HG03108 (cell line): Measurements from ENCODE around the gene DDIT3.
"Not testable (repeated sequence)": the region's sequence is repeated elsewhere in the genome, so short reads cannot be mapped to it uniquely, and the experiment has no call there.

Source experiments
- ATAC-seq: cut with Tn5 transposase; IDR thresholded peaks from one replicate; pipeline ENCODE4 v1.9.1; 2021; ENCODE audit warnings: moderate library complexity; ENCODE audit not compliant: unreplicated experiment

DDIT3 gene

DNA sequence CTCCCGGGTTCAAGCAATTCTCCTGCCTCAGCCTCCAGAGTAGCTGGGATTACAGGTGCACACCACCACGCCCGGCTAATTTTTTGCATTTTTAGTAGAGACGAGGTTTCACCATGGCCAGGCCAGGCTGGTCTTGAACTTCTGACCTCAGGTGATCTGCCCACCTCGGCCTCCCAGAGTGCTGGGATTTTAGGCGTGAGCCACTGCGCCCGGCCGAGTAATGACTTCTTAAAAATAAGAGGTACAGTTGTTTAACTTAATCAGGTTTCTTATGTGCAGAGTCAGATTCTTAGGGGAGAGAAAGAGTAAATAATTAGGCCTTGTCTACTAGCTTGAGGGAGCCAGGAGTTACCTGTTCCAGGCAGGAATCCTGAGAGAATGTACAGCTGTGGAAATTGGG lies 6.1 kb downstream of the DDIT3 start:
- ATAC-seq: not testable (repeated sequence)

DNA sequence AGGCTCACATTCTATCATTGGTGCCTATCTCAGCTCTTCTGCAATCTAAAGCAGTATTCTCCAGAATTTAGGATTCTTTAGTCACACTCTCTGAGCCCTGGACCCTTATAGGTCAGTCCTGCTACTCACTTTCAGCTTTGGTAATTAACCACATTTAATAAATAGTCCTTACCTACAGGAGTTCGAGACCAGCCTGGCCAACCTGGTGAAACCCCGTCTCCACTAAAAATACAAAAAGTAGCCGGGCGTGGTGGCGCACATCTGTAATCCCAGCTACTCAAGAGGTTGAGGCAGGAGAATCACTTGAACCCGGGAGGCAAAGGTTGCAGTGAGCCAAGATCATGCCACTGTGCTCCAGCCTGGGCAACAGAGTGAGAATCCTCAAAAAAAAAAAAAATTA lies 6.6 kb downstream of the DDIT3 start:
- ATAC-seq: not testable (repeated sequence)

DNA sequence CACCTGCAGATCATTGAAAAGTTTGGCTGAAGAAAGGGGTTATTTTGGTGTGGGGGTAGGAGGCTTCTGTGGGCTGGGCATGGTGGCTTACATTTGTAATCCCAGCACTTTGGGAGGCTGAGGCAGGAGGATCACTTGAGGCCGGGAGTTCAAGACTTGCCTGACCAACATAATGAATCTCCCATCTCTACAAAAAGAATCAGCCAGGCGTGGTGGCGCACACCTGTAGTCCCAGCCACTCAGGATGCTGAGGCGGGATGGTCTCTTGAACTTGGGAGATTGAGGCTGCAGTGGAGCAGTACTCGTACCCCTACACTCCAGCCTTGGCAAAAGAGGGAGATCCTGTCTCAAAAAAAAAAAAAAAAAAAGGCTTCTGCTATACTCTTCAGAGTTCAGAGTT lies 7.0 kb downstream of the DDIT3 start:
- no peak for ATAC-seq

DNA sequence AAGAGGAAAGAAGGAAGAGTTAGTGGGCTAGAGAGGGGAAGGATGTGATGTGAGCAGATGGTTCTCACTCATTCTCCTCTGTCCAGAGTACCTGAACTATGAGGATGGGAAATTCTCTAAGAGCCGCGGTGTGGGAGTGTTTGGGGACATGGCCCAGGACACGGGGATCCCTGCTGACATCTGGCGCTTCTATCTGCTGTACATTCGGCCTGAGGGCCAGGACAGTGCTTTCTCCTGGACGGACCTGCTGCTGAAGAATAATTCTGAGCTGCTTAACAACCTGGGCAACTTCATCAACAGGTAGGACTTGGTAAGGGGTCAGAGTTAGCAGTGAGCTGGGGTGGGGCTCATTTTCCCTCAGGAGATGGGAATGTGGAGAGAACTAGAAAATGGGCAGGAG lies 7.6 kb downstream of the DDIT3 start:
- no peak for ATAC-seq

DNA sequence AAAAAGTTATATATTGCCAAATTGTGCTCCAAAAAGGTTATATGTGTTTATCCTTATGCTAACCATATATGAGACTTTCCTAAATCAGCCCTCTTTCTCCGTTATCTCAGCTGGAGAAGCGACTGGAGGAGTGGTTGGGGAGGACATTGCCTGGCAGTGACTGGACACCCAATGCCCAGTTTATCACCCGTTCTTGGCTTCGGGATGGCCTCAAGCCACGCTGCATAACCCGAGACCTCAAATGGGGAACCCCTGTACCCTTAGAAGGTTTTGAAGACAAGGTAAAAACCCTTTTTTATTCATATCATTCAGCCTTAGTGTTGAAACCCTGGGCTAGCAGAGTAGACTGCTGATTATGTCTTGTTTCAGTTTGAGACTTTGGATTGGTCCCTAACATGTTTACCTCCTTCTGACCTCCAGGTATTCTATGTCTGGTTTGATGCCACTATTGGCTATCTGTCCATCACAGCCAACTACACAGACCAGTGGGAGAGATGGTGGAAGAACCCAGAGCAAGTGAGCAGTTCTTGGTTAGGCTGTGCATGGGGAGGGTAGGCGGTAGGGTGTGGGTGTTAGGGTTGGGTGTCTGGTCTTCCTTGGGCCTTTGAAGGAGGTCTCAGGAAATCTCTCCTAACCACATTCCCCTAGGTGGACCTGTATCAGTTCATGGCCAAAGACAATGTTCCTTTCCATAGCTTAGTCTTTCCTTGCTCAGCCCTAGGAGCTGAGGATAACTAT lies 8.6 kb downstream of the DDIT3 start:
- ATAC-seq: no peak

DNA sequence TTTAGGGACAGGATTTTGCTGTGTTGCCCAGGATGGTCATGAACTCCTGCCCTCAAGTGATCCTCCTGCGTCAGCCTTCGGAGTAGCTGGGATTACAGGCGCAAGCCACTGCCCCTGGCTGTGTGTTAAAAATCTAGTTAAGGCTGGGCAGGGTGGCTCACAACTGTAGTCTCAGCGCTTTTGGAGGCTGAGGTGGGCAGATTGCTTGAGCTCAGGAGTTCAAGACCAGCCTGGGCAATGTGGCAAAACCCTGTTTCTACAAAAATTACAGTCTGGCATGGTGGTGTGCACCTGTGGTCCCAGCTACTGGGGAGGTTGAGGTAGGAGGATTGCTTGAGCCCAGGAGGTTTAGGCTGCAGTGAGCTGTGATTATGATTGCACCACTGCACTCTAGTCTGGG lies 9.2 kb downstream of the DDIT3 start:
- ATAC-seq: no peak

DNA sequence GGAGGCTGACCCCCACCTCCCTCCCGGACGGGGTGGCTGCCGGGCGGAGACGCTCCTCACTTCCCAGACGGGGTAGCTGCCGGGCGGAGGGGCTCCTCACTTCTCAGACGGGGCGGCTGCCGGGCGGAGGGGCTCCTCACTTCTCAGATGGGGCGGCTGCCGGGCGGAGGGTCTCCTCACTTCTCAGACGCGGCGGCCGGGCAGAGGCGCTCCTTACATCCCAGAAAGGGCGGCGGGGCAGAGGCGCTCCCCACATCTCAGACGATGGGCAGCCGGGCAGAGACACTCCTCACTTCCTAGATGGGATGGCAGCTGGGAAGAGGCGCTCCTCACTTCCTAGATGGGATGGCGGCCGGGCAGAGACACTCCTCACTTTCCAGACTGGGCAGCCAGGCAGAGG lies 12.5 kb downstream of the DDIT3 start:
- not testable (repeated sequence) for ATAC-seq

DNA sequence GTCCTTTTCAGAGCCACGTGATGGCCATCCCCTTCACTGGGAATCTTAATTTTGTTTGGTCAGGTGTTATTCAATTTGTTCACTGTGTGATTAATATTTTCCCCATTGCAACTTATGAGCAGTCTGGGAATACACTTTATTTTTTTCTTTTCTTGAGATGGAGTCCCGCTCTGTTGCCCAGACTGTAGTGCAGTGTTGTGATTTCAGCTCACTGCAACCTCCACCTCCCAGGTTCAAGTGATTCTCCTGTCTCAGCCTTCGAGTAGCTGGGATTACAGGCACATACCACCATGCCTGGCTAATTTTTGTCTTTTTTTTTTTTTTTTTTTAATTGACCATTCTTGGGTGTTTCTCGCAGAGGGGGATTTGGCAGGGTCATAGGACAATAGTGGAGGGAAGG lies 13.8 kb downstream of the DDIT3 start:
- ATAC-seq: not testable (repeated sequence)

DNA sequence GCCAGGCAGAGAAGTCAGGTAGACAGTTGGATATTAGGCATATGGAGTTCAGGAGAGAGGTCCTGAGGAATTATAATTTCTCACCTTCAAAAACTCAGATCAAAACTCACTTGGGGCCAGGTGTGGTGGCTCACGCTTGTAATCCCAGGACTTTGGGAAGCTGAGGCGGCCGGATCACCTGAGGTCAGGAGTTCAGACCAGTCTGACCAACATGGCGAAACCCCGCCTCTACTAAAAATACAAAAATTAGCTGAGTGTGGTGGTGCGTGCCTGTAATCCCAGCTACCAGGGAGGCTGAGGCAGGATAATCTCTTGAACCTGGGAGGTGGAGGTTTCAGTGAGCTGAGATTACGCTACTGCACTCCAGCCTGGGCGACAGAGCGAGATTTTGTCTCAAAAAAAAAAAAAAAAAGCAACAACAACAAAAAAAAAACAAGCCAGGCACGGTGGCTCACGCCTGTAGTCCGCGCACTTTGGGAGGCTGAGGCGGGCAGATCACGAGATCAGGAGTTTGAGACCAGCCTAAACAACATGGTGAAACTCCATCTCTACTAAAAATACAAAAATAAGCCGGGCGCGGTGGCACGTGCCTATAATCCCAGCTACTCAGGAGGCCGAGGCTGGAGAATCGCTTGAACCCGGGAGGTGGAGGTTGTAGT lies 17.9 kb downstream of the DDIT3 start:
- ATAC-seq: not testable (repeated sequence)

DNA sequence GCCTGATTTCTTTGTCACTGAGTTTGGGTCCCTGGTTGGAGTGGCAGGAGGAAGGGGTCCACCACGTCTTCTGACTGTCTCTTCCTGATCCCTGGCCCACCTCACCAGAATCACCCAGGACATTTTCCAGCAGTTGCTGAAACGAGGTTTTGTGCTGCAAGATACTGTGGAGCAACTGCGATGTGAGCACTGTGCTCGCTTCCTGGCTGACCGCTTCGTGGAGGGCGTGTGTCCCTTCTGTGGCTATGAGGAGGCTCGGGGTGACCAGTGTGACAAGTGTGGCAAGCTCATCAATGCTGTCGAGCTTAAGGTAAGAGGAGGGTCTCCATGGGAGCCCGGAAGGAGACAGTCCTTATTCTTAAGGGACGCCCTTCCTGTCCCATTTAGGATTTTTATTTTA lies 20.1 kb downstream of the DDIT3 start:
- ATAC-seq: no peak

DNA sequence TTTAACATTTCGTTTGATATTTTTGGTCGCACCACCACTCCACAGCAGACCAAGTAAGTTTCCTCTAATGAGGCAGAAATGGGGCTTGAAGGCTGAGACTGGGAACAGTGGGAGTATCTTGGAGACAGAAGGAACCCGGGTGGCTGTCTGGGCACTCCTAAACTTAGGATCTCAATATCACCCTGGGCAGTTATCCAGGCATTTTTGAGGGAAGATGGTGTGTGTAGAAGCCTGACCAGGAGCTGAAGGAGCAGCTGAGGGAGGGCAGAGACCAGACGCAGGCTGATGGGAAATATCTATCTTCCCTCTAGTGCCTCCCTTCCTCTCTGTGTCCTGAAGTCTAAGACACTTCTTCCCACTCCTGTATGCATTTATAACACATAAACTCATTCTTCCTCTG lies 21.7 kb downstream of the DDIT3 start:
- ATAC-seq: no peak

DNA sequence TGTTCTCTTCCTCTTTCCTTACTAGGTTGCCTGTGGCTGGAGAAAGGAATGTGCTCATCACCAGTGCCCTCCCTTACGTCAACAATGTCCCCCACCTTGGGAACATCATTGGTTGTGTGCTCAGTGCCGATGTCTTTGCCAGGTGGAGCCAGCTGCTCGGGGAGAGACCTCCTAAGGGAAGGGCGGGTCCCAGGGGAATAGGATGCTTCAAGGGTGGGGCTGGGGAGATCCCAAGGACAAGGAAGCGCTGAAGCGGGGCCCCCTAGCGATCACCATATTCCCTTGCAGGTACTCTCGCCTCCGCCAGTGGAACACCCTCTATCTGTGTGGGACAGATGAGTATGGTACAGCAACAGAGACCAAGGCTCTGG lies 22.2 kb downstream of the DDIT3 start:
- ATAC-seq: no peak

DNA sequence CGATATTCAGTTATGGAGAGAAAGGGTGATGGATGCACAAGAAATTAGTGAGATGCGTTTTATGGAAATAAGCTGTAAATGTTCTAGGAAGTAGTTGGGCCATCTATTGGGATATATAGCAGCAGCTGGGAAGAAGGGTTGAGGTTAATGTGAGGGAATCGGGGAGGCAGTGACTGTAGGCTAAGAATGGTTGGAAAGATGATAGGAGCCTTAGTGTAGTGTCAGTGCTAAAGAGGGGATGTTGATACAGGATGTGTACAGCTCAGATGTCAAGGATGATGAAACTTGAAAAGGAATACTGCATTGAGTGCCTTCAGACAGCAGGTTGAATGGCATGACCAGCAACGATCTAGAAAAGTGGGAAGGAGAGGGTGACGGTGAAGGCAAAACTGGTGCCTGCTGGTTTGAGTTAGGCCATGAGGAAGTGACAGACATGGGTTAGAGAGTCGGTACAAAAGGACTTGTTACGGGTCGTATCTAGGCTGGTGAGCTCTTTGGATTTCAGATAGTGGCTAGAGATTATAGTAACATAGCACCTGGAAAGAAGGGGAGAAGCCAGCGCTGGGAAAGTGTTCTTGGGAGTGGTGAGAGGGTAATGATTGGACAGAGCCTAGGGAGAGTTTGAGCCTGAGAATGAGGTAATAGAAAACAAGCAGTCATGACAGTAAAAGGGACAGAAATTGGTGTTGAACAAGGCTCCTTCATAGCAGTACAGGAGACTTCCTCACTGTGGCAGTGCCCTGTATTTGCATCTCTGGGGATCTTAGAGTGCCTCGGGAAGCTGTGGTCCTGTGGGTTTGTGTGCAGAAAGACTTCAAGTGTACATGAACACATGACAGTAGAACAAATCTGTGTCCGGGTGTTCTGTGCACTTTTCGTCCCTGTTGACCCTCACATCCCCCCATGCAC lies 22.8 kb downstream of the DDIT3 start:
- ATAC-seq: no peak

DNA sequence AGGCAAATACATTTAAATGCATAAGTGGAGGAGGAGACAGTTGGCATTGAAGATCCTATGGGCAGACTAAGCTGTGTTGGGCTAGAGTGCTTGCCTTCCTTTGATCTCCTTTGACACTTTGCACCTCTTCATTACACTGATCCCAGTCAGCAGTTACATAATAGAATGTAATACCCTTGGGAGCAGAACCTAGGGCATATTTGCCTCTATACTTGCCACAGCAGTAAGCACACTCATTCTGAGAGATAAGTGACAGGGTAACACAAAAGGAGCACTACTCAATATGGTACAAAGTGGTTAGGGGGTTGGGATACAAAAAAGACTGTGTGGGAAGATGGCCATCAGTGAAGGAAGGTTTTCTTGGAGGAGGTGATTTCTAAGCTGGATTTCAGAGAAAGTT lies 23.5 kb downstream of the DDIT3 start:
- no peak for ATAC-seq

DNA sequence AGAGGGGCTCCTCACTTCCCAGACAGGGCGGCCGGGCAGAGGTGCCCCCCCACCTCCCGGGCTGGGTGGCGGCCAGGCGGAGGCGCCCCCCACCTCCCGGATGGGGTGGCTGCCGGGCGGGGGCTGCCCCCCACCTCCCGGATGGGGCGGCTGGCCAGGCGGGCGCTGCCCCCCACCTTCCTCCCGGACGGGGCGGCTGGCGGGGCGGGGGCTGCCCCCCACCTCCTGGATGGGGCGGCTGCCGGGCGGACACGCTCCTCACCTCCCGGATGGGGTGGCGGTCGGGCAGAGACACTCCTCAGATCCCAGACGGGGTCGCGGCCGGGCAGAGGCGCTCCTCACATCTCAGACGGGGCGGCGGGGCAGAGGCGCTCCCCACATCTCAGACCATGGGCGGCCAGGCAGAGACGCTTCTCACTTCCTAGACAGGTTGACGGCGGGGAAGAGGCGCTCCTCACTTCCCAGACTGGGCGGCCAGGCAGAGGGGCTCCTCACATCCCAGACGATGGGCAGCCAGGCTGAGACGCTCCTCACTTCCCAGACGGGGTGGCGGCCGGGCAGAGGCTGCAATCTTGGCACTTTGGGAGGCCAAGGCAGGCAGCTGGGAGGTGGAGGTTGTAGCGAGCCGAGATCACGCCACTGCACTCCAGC lies 25.1 kb downstream of the DDIT3 start:
- ATAC-seq: not testable (repeated sequence)

DNA sequence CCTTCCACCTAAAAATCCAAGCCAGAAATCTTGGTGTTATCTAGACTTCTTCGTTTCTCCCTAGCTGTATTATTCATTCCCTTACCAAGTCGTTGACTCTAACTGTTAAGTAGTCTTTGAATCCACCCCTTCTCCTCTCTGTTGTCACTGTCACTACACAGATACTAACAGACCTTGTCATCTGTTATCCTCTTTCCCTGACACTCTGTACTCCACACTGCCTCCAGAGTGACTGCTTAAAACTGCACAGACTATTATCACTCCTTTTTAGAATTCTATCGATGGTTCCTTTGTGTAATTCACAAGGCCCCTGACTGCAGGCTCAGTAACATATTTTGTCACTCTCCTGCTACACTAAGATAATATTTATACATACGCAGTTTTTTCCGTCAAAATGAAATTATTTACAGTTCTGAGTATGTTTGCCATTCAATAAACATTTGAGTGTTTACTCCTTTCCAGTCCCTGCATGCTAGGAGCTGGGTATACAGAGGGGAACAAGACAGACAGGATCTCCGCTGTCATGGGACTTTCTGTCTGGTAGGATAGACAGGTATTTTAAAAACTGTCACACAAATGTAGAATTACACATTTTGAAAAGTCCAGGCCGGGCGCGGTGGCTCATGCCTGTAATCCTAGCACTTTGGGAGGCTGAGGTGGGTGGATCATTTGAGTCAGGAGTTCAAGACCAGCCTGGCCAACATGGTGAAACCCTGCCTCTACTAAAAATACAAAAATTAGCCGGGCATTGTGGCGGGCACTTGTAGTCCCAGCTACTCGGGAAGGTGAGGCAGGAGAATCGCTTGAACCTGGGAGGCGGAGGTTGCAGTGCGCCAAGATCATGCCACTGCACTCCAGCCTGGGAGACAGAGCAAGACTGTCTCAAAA lies 28.7 kb downstream of the DDIT3 start:
- ATAC-seq: no peak

DNA sequence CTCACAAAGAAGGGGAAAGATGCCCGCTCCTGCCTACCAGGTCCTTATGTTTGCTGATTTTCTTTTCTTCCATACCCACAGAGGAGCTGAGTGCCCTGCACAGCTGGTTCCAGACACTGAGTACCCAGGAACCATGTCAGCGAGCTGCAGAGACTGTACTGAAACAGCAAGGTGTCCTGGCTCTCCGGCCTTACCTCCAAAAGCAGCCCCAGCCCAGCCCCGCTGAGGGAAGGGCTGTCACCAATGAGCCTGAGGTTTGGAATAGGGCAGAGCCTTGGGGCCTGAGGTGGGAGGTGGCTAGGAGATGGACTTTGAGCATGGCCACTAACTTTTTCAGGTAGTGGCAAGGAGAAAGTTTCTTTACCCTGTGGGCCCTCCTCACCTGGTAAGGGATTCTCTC lies 30.2 kb downstream of the DDIT3 start:
- no peak for ATAC-seq

DNA sequence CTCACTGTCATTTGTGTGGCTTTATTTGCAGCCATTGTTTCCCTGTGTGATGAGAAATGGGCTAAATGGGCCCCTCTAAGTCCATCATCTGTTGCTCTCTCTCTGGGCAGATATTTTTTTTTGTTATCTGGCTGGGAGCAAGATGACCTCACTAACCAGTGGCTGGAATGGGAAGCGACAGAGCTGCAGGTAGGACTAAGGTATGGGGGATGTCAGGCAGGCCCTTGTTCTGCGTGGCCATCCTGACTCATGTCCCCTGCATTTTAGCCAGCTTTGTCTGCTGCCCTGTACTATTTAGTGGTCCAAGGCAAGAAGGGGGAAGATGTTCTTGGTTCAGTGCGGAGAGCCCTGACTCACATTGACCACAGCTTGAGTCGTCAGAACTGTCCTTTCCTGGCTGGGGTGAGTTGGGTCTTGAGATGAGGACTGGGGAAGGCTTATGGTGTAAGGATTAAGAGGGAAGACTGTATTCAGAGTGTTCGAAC lies 31.1 kb downstream of the DDIT3 start:
- no peak for ATAC-seq

DNA sequence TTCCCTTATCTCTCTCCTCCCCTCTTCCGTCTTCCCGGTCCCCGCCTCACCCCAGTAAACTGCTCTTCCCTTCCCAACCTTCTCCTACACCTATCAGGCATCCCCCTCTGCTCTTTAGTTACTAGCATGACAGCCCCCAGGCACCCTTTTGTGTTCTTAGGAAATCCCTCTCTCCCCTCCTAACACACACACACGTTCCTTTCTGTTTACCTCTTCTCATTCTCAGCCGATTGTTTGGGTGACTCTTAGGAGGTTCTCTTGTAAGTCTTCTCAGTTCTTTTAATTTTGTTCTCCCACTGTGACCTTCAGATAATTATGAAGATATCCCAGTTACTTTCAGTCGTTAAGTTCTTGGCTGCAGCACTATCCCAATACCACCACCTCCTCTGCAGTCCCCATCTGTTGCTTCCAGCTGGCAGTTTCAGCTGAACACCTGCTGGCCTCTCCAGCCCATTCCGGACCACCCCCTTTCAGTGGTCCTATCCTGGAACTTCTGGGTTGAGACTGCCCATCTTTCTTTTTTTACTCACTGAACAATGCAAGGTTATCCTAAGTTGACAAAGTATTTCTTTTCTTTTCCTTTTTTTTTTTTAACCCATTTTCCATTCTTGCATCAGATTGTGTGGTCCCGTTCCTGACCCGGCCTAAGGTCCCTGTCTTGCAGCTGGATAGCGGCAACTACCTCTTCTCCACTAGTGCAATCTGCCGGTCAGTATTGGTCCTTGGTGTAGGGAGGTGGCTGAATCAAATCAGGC lies 31.7 kb downstream of the DDIT3 start:
- ATAC-seq: no peak
